Measurements from ENCODE around the gene DYNLT5. TPM values are rescaled to one million over a fixed set of nuclear protein-coding genes. Genes with fewer than 3 reads are reported as not detected.

DYNLT5 gene
- total RNA-seq, 1 experiment from 2014 or later = 0.83 TPM

- TF ChIP-seq CTCF (conservative IDR thresholded peaks at IDR 0.05) = no peak
- Histone ChIP-seq H4K91ac (ENCODE audit: insufficient read length, low read depth, low read length) (no peak overlapping the region), H2AK5ac (ENCODE audit: insufficient read length, low read length) (no peak overlapping the region), H3K18ac (ENCODE audit: insufficient read length, low read depth, low read length) (no peak overlapping the region), H2BK120ac (ENCODE audit: low read depth, low read length, poor library complexity, severe bottlenecking) (no peak overlapping the region), H2AFZ (ENCODE audit: low read length) (no peak overlapping the region), H2BK20ac (ENCODE audit: low read depth, low read length, poor library complexity, severe bottlenecking) (no peak overlapping the region), H3K4me1 (ENCODE audit: insufficient read depth, low read length) (no peaks in the 10 kb centered on the region), H4K8ac (replicated peaks; ENCODE audit: insufficient read length, low read depth, low read length) (no peak overlapping the region), H3K4me2 (ENCODE audit: insufficient read depth, insufficient read length, low read length) (no peak overlapping the region), H3K23me2 (ENCODE audit: insufficient read length, low read depth, low read length, poor library complexity, severe bottlenecking) (no peaks in the 10 kb centered on the region), H4K20me1 (ENCODE audit: control insufficient read depth, insufficient read depth, insufficient read length) (no peaks in the 10 kb centered on the region), H3K79me2 (ENCODE audit: insufficient read depth, low read length) (no peaks in the 10 kb centered on the region), H2BK12ac (ENCODE audit: insufficient read length, low read depth, low read length) (no peak overlapping the region), H2BK5ac (ENCODE audit: insufficient read length, low read length) (no peak overlapping the region), H3K9me3 (ENCODE audit: control insufficient read depth, low read depth, low read length) (no peaks in the 10 kb centered on the region), H3K79me1 (ENCODE audit: insufficient read depth, low read depth, low read length, poor library complexity, severe bottlenecking) (no peaks in the 10 kb centered on the region), H3K27me3 (ENCODE audit: insufficient read depth, low read length) (no peaks in the 10 kb centered on the region), H3K27ac (ENCODE audit: insufficient read length, low read depth, low read length) (no peak overlapping the region), H3K14ac (ENCODE audit: insufficient read depth, low read length) (no peak overlapping the region), H2BK15ac (ENCODE audit: low read depth, low read length) (no peak overlapping the region), H3K9ac (ENCODE audit: extremely low read depth, insufficient read length, low read length) (no peak overlapping the region), H3K23ac (ENCODE audit: insufficient read length, low read depth, low read length) (no peak overlapping the region), H3K56ac (ENCODE audit: insufficient read length, low read depth, low read length) (no peak overlapping the region), H3T11ph (ENCODE audit: low read length) (no peak overlapping the region), H3K4ac (ENCODE audit: low read depth, low read length) (no peak overlapping the region), H4K5ac (ENCODE audit: insufficient read length, low read depth, low read length) (no peak overlapping the region)
- H3K27ac Mint-ChIP-seq = no peak overlapping the region
- H3K27me3 Mint-ChIP-seq (ENCODE audit: low read depth) = no peaks in the 10 kb centered on the region
- no peaks in the 10 kb centered on the region for H3K36me3 Mint-ChIP-seq (ENCODE audit: insufficient read depth in 1 of 3, low read depth in 3 of 3)
- no peaks in the 10 kb centered on the region for H3K4me1 Mint-ChIP-seq
- H3K9me3 Mint-ChIP-seq = no peaks in the 10 kb centered on the region
- no peak overlapping the region for H3K4me3 Mint-ChIP-seq
- no CpG with 5 or more reads among the region's 1 CpG for WGBS (ENCODE audit: extremely low coverage, insufficient read length, low lambda C conversion rate)
- no peak for DNase-seq
These were observed 57.6 kb downstream of the DYNLT5 start for GRCh38 chr1:66809736-66810326.
